ENCODE results near the gene PHPT1. TPM values are rescaled to one million over a fixed set of nuclear protein-coding genes. Genes with fewer than 3 reads are reported as not detected.
"Not testable (repeated sequence)": the region's sequence is repeated elsewhere in the genome, so short reads cannot be mapped to it uniquely, and the experiment has no call there.

The PHPT1 gene
- total and polyA plus RNA-seq, 3 donors from 2014 or later: 134 to 146 (median 146) TPM

DNA sequence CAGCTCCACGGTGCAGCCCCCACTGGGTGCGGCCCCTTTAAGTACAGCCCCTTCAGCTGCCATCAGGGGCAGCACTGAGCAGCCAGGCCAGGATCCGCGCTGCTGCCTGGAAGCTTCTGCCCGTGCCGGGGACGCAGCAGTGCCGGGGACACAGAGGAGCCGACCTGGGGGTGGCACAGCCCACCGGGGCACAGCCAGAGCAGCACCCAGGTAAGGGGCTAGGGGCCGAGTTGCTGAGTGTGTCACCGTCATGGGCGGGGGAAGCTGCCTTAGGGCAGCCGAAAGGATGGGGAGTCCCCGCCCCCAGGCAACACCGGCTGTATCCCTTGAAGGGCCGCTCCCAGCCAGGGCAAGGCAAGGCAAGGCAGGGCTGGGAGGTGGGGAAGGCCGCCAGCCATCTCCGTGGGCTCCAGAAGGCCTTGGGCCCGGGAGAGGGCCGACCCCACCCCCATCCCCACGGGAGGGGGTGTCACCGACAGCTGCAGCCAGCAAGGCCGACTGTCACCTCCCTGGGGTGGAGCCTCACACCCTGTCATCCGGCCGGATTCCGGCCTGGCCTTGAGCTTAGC, 6.7 kb upstream of the PHPT1 start, which contains the start of gene AJM1:
Gene AJM1, plus strand, starts transcription at position 99 of the 569 bp plus-strand sequence. CDS start 1,937 bp downstream, outside the sequence.
- WGBS, 2 donors: 3% methylated on average over 24 of the region's 27 CpGs; no CpG with 5 or more reads in 1 of the 2 donors
- Histone ChIP-seq H3K4me3 (peak within 1 kb of the TSS; percentile 26 to 34), H3K4me1 (peaks cover 36% of the 10 kb centered on the region)
- TF ChIP-seq, protein P1, sequence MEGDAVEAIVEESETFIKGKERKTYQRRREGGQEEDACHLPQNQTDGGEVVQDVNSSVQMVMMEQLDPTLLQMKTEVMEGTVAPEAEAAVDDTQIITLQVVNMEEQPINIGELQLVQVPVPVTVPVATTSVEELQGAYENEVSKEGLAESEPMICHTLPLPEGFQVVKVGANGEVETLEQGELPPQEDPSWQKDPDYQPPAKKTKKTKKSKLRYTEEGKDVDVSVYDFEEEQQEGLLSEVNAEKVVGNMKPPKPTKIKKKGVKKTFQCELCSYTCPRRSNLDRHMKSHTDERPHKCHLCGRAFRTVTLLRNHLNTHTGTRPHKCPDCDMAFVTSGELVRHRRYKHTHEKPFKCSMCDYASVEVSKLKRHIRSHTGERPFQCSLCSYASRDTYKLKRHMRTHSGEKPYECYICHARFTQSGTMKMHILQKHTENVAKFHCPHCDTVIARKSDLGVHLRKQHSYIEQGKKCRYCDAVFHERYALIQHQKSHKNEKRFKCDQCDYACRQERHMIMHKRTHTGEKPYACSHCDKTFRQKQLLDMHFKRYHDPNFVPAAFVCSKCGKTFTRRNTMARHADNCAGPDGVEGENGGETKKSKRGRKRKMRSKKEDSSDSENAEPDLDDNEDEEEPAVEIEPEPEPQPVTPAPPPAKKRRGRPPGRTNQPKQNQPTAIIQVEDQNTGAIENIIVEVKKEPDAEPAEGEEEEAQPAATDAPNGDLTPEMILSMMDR (IDR thresholded peaks at IDR 0.05): peak; percentile 72 to 87 (median 83)
- intact Hi-C loops (cut with DNase I; ENCODE audit: low total_unique reads); H3K27me3 ChIP-seq; H3K36me3 ChIP-seq (ENCODE audit: low read depth, missing control alignments); H3K9me3 ChIP-seq; H3K27ac ChIP-seq: not testable (repeated sequence)
- DNase-seq: peak; percentile 74

DNA sequence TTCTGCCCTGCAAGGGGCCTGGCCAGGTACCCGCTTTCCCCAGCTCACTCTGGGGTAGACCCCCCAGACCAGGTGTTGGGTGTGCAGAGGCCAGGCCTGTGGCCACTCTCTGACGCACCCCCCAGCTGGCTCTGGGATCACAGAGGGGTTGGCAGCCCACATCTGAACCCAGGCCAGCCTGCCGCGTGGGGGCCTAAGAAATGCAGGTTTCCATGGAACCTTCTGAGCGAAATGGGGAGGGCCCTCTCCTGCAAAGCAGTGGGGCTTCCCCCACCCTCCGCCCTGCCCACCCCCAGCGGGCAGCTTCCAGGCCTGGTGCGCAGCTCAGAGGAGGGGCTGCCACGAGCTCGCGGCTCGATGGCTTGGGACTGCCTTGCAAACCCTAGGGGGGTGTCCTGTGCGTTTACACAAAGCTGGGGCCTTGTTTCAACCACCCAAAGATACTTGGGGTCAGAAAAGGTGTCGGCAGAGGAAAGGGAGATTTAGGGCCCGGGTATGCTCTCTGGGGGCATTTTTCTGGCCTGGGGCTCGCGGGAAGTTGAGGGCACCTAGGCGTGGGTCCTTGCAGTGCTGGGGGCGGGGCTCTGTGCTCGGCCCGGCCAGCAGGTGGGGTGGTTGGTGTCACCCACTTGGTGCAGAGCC, 5.9 kb upstream of the PHPT1 start:
- DNase-seq; H3K36me3 ChIP-seq (ENCODE audit: low read depth, missing control alignments); intact Hi-C loops (cut with DNase I; ENCODE audit: low total_unique reads); H3K27ac ChIP-seq; H3K27me3 ChIP-seq; H3K9me3 ChIP-seq: not testable (repeated sequence)
- WGBS, 2 donors: 17% methylated on average over 21 of the region's 21 CpGs; no CpG with 5 or more reads in 1 of the 2 donors
- Histone ChIP-seq H3K4me3 (peak overlapping the region in 1 of 2 donors; percentile 4), H3K4me1 (peaks cover 36% of the 10 kb centered on the region)

GRCh38 chr9:136843801-136844740, 5.1 kb upstream of the PHPT1 start:
- H3K27me3 ChIP-seq; H3K36me3 ChIP-seq (ENCODE audit: low read depth, missing control alignments); H3K9me3 ChIP-seq; H3K27ac ChIP-seq; intact Hi-C loops (cut with DNase I; ENCODE audit: low total_unique reads): not testable (repeated sequence)
- Histone ChIP-seq H3K4me1 (peaks cover 36% of the 10 kb centered on the region), H3K4me3 (peak overlapping the region; percentile 0 to 4)
- WGBS, 2 donors: 24% methylated on average over 72 of the region's 99 CpGs; no CpG with 5 or more reads in 1 of the 2 donors
- DNase-seq: peak; percentile 68
- TF ChIP-seq, protein P1 (IDR thresholded peaks at IDR 0.05): peak; percentile 68 to 76 (median 69)

- 34 to 51% methylated on average over 12 to 56 of the region's 88 CpGs for WGBS, 2 donors
- intact Hi-C loops (cut with DNase I; ENCODE audit: low total_unique reads): no loop called here
- Histone ChIP-seq H3K27ac (no peak overlapping the region), H3K36me3 (ENCODE audit: low read depth, missing control alignments) (no peaks in the 10 kb centered on the region), H3K4me1 (peaks cover 36% of the 10 kb centered on the region), H3K9me3 (no peaks in the 10 kb centered on the region), H3K27me3 (no peaks in the 10 kb centered on the region), H3K4me3 (peak overlapping the region in 1 of 2 donors; percentile 20)
- no peak for DNase-seq
- TF ChIP-seq POLR2A (IDR thresholded peaks at IDR 0.05): no peak
- TF ChIP-seq, protein P1 (IDR thresholded peaks at IDR 0.05): no peak
Measured at GRCh38 chr9:136844761-136845464, 4.3 kb upstream of the PHPT1 start.
